Erythroblast (primary cell): ENCODE results near the gene FAIM.
"Not testable (repeated sequence)": the region's sequence is repeated elsewhere in the genome, so short reads cannot be mapped to it uniquely, and the experiment has no call there.

Experiments
- DNase-seq, 2 experiments: peaks; one replicate each; lab custom pipeline; 2025; lab: John Stamatoyannopoulos, UW
- GATA1 ChIP-seq: IDR thresholded peaks from 2 replicates; pipeline ENCODE4 v1.6.1; 2011; ENCODE audit warnings: low read depth, mild to moderate bottlenecking, control low read depth, low read length, moderate library complexity
- POLR2A ChIP-seq: IDR thresholded peaks from 2 replicates; pipeline ENCODE4 v1.6.1; 2011; ENCODE audit warnings: mild to moderate bottlenecking, low read length

FAIM gene

DNA sequence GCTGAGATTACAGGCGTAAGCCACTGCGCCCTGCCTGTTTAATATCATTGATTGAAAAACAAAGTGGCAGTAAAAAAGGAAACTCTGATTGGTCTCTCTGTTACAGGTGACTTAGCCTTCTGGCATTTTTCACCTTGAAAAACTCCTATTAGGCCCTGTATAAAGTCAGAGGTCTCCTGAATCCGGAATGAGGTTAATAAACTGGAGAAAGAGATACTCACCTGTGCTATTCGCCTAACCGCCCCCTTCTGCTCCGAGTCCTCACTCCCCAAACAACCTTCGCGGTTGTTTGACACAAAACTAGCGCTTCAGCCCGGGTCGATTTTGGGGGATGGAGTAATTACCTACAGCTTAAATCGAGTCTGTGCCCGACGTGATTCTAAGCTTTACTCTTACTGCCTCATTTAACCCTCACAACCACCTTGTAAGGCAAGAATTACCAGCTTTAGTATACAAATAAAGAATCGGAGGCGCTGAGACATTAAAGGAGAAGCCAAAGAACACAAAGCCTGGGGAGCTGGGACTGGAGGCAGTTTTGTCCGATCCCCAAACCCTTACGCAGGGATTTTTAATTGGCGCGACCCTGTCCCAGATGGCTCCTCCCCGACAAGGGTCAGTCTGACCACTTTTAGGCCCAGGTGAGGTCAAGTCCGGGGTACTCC lies 15.0 kb upstream of the FAIM start:
- DNase-seq, result no peak
- TF ChIP-seq POLR2A (no peak), GATA1 (no peak)

DNA sequence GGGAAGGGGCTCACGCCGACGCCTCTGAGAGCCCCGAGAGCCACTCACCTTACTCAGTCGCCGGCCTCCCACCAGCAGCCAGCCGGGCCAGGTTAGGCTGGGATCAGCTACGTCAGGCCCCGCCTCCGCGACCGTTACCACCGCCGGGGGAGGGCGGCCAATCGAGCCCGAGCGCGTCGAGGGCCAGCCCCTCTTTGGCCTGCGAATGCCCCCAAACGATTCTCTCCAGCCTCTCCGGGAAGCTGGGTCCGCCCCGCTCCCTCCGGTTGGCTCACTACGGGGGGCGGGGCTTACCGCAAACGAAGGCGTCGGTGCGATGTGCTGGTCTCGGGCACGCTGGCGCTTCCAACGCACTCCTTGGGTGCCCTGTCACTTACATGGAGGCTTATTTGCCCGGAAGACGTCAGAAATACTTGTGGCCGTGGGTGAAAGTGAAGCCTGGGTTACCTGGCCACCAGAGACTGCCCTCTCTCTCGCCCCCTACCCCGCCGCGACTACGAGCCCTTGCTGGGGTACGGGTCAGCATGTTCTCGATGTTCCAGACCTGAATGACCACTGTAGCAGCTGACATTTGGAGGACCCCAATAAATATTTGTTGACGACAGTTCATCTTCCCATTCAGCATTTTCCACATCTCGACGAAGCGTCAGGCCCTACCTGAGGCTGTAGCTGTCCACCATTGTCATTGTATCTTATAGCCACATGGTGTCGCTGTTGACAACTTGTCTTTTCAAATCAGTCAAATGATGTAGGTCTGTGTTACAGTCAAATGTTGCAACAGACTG lies 14.2 kb upstream of the FAIM start, which contains the start of gene CEP70:
CEP70 (minus strand) TSS at position 111 of the 785 bp plus-strand sequence. CDS start 21,333 bp downstream, outside the sequence.
- no peak for DNase-seq
- TF ChIP-seq POLR2A, result peak; percentile 70
- TF ChIP-seq GATA1, result no peak

DNA sequence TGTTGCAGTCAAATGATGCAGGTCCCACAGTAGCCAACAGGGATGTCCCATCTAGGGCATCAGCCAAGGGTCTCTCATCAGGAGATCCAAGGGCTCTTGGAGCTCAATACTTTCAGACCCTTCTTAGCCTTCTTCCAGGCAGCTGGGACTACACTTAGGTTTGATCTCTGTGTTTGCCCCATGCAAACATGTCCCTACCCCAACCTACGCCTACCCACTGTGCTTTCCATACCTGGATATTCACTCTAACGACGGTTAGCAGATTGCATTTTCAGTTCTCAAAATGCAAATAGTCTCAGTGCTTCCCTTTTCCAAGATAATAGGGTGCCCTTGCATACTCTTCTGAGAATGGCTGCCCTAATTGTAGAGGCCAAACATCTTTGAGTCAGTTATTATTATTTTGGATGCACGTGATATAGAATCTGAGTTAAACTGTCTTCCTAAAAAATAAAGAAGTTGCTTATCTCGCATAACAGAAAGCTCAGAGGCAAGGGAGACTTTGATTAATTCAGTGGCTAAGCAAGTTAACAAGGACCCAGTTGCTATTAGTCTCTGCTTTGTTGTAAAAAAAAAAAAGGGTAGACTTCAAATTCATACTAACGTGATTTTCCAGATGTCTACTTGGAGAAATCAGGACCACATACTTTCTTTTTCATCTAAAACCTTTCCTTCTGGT lies 13.5 kb upstream of the FAIM start:
- no peak for DNase-seq
- TF ChIP-seq POLR2A (no peak), GATA1 (no peak)

DNA sequence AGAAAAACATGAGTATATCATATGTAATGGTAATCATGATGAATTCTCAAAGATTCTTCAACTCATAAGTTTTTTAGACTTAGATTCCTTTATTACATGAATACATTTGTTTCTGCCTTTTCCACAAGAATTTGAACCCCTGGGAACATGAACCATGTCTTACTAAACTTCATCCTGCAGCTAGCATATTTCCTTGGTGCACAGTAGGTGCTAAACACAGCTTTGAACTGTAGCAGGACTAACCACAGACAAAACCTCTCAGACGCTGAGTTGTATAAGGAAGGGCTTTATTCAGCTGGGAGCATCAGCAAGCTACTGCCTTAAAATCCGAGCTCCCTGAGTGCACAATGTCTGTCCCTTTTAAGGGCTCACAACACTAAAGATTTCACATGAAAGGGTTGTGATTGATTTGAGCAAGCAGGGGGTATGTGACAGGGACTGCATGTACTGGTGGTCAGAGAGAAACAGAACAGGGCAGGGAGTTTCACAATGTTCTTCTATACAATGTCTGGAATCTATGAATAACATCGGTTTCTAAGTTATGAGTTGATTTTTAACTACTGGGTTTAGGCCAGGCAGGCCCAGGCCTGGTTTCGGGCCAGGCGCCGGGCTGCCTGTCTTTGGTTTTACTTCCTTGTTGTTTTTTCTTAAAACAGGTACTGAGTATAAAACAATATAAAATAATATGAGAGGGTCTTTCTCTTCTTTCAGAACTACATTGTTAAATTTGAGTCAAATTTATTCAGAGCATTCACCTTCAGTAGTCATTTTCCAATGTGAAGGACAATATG lies 11.2 kb upstream of the FAIM start:
- not testable (repeated sequence) for DNase-seq

DNA sequence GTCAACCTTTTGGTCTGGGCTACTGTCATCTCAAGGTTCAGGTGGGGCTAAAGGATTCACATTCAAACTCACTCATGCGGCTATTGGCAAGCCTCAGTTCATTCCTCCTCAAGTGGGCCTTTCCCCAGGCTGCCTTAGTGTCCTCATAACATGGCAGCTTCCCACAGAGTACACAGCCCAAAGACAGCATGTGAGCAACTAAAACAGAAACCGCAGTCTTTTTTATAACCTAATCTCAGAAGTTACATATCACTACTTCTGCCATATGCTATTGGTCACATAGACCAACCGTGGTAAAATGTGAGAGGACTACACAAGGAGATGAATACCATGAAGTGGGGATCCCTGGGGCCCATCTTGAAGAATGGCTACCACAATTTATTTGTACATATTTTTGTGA lies 10.0 kb upstream of the FAIM start:
- TF ChIP-seq POLR2A, result no peak
- no peak for TF ChIP-seq GATA1
- no peak for DNase-seq

DNA sequence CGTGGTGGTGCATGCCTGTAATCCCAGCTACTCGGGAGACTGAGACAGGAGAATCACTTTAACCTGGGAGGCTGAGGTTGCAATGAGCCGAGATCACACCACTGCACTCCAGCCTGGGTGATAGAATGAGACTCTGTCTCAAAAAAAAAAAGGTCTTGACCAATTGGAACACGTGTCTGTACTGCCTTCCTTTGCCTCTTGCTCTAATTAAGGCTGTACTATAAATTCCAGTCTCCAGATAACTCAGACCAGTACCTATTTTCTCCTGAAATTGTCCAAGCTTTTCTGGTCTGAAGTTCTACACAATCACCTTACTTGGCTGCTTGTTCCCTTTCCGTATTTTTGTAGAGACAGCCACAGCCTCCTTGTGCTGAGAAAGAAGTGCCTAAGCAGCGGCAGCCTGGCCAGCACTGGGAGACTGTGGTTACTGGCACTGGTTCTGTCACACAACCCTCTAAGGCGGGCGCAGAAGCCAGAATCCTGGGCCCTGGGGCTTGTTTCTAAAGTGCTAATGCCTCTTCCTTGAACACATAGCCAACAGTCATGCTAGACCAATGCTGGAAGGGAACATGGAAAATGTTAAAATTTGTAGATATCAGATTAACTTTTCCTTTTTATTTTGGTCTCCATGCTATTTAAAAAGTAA lies 8.3 kb upstream of the FAIM start:
- no peak for DNase-seq
- no peak for TF ChIP-seq GATA1
- TF ChIP-seq POLR2A, result no peak

DNA sequence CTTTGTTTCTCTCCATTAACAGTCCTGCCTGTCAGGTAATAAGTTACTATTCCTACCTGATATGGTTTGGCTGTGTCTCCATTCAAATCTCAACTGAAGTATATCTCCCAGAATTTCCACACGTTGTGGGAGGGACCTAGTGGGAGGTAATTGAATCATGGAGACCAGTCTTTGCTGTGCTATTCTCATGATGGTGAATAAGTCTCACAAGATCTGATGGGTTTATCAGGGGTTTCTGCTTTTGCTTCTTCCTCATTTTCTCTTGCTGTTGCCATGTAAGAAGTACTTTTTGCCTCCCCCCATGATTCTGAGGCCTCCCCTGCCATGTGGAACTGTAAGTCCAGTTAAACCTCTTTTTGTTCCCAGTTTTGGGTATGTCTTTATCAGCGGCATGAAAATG lies 6.9 kb upstream of the FAIM start:
- not testable (repeated sequence) for DNase-seq

DNA sequence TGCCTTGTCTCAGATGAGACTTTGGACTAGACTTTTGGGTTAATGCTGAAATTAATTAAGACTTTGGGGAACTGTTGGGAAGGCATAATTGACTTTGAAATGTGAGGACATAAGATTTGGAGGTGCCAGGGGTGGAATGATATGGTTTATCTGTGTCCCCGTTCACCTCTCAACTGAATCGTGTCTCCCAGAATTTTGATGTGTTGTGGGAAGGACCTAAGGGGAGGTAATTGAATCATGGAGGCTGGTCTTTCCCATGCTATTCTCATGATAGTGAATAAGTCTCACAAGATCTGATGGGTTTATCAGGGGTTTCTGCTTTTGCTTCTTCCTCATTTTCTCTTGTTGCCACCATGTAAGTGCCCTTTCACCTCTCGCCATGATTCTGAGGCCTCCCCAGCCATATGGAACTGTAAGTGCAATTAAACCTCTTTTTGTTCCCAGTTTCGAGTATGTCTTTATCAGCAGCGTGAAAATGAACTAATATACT lies 4.4 kb upstream of the FAIM start:
- DNase-seq, result not testable (repeated sequence)

DNA sequence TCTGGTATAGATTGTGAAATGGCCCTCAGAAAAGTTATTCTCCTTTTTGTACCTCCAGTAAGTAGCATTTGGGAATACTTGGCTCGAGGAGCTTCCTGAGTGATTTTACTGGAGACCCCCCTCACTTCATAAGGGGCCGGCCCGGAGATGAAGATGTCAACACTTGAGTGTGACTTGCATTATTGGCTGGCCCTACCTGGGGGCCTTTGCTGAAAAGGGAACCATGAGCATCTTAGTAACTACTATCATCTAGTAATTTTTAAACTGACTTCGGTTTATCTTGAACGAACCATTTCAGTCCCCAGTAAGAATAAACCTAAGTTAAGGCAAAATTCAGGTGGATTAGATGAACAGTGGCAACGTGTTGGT lies 1.3 kb downstream of the FAIM start:
- DNase-seq, result no peak
- TF ChIP-seq GATA1 (no peak), POLR2A (no peak)

DNA sequence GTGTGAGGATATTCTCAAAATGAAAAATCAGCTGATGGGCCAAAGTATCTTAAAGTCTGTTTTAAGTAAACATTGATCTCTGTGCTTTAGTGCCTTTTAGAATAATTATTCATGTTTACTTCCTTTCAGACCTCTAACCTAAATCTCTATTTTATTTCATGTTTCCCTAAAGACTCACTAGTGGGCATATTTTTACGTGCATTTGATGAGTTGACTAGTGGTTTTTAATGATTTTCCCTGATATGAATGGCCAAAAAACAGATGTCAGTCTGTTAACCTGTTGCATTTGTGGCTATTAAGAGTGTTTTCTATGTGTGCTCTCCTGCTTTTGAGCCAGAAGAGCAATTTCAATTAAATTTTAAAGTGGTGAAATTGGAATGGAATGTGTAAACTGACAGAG lies 6.9 kb downstream of the FAIM start:
- no peak for DNase-seq
- TF ChIP-seq GATA1 (no peak), POLR2A (no peak)

DNA sequence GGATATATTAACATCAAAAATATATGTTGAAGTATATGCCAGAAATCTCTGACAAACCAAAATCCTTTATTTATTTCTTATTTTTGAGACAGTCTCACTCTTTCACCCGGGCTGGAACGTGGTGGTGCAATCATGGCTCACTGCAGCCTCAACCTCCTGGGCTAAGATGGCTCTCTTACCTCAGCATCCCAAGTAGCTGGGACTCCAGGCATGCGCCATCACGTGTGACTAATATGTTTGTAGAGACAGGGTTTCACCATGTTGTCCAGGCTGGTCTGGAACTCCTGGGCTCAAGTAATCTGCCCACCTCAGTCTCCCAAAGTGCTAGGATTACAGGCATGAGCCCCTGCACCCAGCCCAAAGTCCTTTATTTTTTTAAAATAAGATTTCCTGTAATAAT lies 11.9 kb downstream of the FAIM start:
- no peak for DNase-seq
- TF ChIP-seq GATA1, result no peak
- TF ChIP-seq POLR2A, result no peak

DNA sequence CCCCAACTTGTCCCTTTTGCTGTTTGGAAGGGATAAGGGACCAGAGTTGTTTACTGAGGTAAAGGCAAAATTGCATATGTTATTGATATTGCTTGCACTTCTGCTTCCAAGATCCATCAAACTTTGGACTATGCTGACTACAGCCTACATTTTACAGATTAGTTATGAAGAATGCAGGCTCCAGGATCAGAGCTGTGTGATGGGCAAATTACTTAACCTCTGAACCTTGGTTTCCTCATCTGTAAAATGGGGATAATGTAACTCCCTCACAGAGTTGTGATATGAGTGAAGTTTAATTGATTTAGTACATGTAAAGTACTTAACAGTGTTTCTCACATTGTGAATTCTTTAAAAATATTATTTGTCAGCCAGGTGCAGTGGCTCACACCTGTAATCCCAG lies 15.9 kb downstream of the FAIM start:
- DNase-seq, result no peak
- TF ChIP-seq POLR2A (no peak), GATA1 (no peak)

DNA sequence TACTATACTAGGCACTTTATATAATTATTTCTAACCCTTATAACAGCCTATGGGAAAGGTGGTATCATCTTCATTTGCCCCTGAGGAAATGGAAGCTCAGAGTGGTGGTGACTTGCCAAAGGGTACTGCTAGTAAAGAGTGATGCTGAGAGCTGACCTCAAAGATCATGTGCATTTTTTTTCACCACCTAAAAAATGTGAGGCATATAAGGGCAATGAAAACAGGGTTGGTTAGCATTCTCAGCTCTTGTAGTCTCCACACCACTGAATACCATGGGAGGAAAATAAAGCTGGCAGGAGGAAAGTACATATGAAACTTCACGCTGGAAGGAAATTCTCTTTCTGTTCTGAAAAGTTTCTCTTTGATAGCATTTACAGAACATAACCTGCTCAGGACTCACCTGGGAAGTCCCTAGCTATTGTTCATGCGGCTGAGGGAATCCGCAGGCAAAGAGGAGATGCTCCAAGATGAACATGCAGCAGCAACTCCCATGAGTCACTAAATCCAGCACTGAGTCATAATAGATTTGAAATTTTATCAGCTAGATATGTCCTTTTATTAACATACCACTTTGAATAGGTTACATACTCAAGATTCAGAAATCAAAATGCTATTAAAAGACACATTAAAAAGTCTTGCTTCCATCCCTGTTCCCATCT lies 17.3 kb downstream of the FAIM start:
- DNase-seq, result no peak
- TF ChIP-seq POLR2A, result no peak
- TF ChIP-seq GATA1, result no peak
